ENCODE results near the gene AFAP1.

AFAP1 gene

DNA sequence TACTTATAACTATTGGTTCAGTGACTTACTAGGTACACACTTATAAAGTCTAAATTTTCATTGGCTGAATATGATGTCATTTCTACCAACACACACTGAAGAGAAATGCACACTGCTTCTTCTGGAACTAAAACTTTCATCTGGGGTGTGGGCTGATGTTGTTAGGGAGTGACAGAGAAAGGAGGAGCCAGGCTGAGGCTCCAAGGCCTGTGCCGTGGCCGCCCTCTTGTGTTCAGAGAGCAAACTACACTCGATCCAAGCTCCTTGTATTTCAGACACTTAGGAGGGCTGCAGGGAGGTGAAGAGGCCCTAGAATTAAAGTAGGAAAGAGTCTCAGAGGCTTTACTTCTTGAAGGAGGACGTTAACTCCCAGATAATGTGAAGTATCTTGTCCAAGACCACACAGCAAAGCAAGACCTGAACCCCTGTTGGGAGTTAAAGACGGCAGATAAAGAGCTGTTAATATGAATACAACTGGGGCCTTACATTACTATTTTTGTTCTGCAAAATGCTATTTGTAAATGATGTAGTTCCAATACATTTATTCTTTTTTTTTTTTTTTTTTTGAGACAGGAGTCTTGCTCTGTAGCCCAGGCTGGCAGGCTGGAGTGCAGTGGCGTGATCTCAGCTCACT lies 137.5 kb downstream of the AFAP1 start:
- H3K27ac ChIP-seq (ENCODE audit: low read depth, low read length), result no peak overlapping the region
- H3K27me3 ChIP-seq (ENCODE audit: control insufficient read depth, insufficient read depth, low read length), result no peaks in the 10 kb centered on the region
- H3K9ac ChIP-seq (ENCODE audit: low read length), result no peak overlapping the region
- no peak overlapping the region for H3K4me3 ChIP-seq (ENCODE audit: low read length)
- H3K36me3 ChIP-seq (ENCODE audit: control insufficient read depth, insufficient read depth, low read length), result peaks cover 15% of the 10 kb centered on the region
- H3K4me1 ChIP-seq (ENCODE audit: control insufficient read depth, insufficient read depth, low read length), result peaks cover 34% of the 10 kb centered on the region

DNA sequence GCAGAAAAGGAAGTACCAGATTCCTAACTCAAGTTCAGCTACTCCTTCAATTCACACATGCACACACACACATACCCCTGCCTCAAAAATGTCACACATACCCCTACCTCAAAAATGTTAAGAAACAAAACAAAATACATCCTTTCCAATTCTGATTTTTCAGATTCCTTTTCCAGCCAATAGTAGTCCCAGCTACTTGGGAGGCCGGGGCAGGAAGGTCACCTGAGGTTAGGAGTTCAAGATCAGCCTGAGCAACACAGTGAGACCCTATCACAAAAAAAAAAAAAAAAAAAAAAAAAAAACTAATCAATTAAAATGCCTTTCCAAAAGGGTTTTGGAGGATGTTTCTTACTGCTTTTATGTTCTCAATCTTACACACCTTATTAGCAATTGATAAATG lies 138.0 kb downstream of the AFAP1 start:
- Histone ChIP-seq H3K4me3 (ENCODE audit: low read length) (no peak overlapping the region), H3K4me1 (ENCODE audit: control insufficient read depth, insufficient read depth, low read length) (peaks cover 28% of the 10 kb centered on the region), H3K36me3 (ENCODE audit: control insufficient read depth, insufficient read depth, low read length) (peaks cover 17% of the 10 kb centered on the region), H3K27me3 (ENCODE audit: control insufficient read depth, insufficient read depth, low read length) (no peaks in the 10 kb centered on the region), H3K27ac (ENCODE audit: low read depth, low read length) (no peak overlapping the region), H3K9ac (ENCODE audit: low read length) (no peak overlapping the region)

DNA sequence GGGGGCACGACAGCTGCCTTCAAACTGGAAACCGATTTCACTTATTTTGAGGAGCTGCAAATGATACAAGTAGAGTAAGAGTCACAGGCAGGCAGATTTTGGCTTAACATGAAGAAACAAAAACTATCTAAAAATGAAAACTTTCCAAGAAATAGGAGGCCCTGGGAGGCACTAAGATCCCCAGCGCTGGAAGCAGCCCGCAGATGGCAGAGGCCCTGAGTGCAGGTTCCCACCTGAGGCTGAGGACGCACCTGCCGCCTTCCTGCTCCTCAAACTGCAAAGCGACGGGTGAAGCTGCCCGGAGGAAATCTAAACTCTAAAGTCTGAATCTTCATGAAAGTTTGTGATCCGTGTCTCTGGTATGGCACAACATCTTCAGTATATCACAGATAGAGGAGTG lies 138.7 kb downstream of the AFAP1 start:
- H3K9ac ChIP-seq (ENCODE audit: low read length), result no peak overlapping the region
- peaks cover 22% of the 10 kb centered on the region for H3K4me1 ChIP-seq (ENCODE audit: control insufficient read depth, insufficient read depth, low read length)
- H3K27me3 ChIP-seq (ENCODE audit: control insufficient read depth, insufficient read depth, low read length), result no peaks in the 10 kb centered on the region
- H3K36me3 ChIP-seq (ENCODE audit: control insufficient read depth, insufficient read depth, low read length), result peaks cover 17% of the 10 kb centered on the region
- H3K27ac ChIP-seq (ENCODE audit: low read depth, low read length), result no peak overlapping the region
- no peak overlapping the region for H3K4me3 ChIP-seq (ENCODE audit: low read length)

DNA sequence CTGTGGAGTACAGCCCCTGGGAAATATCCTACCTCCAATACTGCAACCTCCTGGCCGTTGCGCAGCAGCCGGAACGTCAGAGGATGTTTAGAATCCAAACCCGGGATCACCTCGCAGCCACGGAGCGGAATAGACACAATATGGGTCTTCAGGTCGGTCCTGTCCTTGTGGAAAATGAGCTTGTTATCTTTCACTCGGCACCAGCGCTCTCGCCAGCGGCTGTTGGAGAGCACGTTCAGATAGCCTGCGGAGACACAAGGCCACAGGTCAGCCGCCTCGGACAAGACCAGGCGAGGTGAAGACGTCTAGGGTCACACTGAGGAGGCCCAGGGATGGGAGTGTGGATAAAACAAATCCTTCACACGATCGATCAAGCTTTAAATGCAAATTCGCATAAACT lies 139.3 kb downstream of the AFAP1 start:
- no peaks in the 10 kb centered on the region for H3K27me3 ChIP-seq (ENCODE audit: control insufficient read depth, insufficient read depth, low read length)
- H3K27ac ChIP-seq (ENCODE audit: low read depth, low read length), result no peak overlapping the region
- H3K4me3 ChIP-seq (ENCODE audit: low read length), result no peak overlapping the region
- H3K9ac ChIP-seq (ENCODE audit: low read length), result no peak overlapping the region
- H3K4me1 ChIP-seq (ENCODE audit: control insufficient read depth, insufficient read depth, low read length), result peaks cover 16% of the 10 kb centered on the region
- peaks cover 17% of the 10 kb centered on the region for H3K36me3 ChIP-seq (ENCODE audit: control insufficient read depth, insufficient read depth, low read length)

DNA sequence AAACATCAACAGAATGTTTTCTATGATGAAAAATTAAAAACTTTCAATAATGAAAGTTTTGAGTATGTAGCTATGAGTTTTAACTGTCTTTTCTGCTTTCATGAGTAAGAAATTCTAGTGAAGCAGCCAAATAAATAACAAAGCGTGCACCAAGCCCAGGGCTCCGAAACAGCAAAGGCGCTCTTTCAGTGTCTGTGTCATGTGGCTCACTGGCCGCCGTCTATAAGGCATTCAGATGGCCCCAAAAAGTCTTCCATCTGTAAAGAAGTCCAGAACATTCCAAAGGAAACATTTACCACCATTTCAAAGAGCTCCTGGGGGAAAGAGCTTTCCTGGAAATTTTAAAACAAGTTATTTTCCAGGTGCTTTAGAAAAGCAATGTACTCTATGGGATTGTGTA lies 139.9 kb downstream of the AFAP1 start:
- Histone ChIP-seq H3K27me3 (ENCODE audit: control insufficient read depth, insufficient read depth, low read length) (no peaks in the 10 kb centered on the region), H3K4me1 (ENCODE audit: control insufficient read depth, insufficient read depth, low read length) (peaks cover 9% of the 10 kb centered on the region), H3K9ac (ENCODE audit: low read length) (no peak overlapping the region), H3K4me3 (ENCODE audit: low read length) (no peak overlapping the region), H3K27ac (ENCODE audit: low read depth, low read length) (no peak overlapping the region), H3K36me3 (ENCODE audit: control insufficient read depth, insufficient read depth, low read length) (peaks cover 17% of the 10 kb centered on the region)

DNA sequence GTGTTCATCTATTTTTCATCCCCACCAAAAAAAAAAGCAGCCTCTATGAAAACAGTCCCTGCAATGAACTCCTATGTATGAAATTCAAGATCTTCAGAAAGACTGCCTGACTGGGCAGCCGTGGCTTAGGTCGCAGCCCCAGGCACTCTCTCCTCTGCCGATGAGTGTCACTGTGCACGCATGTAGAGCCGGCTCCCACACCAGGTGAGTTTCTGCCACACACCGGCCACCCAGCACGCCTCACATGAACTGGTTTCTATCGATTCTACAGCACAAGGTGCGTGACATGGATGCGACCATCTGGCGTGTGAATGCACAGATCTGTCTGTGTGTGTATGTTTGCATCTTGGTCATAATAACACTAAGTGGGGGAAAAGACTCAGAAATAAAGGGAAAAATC lies 140.4 kb downstream of the AFAP1 start:
- H3K27ac ChIP-seq (ENCODE audit: low read depth, low read length), result no peak overlapping the region
- H3K36me3 ChIP-seq (ENCODE audit: control insufficient read depth, insufficient read depth, low read length), result peaks cover 17% of the 10 kb centered on the region
- H3K4me1 ChIP-seq (ENCODE audit: control insufficient read depth, insufficient read depth, low read length), result peaks cover 5% of the 10 kb centered on the region
- H3K4me3 ChIP-seq (ENCODE audit: low read length), result no peak overlapping the region
- H3K9ac ChIP-seq (ENCODE audit: low read length), result no peak overlapping the region
- no peaks in the 10 kb centered on the region for H3K27me3 ChIP-seq (ENCODE audit: control insufficient read depth, insufficient read depth, low read length)

DNA sequence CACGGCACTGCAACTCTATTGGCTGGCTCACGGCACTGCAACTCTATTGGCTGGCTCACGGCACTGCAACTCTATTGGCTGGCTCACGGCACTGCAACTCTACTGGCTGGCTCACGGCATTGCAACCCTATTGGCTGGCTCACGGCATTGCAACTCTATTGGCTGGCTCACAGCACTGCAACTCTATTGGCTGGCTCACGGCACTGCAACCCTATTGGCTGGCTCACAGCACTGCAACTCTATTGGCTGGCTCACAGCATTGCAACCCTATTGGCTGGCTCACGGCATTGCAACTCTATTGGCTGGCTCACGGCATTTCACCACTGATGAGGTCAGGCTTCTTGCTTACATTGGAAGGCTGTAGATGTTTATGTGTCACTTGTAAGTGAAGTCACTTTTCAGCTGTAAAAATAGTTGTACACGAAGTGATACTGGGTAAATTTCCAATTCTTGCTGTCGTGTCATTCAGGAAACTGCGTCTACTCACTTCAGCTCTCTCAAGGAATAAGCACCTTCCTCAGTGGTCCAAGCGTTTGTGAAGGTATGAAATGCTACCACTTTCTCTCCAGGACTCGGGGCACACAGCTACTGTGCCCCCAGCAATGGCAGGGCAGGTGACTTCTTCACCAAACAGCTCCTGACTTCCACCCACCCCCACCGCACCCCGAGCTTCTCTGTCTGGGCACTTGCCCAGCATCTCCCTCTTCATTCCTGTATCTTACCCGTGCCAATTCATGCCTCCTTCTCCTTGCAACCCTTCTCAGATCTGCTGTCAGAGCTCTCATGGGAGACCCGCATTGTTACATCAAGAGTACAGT lies 141.3 kb downstream of the AFAP1 start:
- H3K36me3 ChIP-seq (ENCODE audit: control insufficient read depth, insufficient read depth, low read length), result peaks cover 19% of the 10 kb centered on the region
- H3K4me3 ChIP-seq (ENCODE audit: low read length), result no peak overlapping the region
- H3K4me1 ChIP-seq (ENCODE audit: control insufficient read depth, insufficient read depth, low read length), result peaks cover 3% of the 10 kb centered on the region
- H3K9ac ChIP-seq (ENCODE audit: low read length), result no peak overlapping the region
- no peaks in the 10 kb centered on the region for H3K27me3 ChIP-seq (ENCODE audit: control insufficient read depth, insufficient read depth, low read length)
- H3K27ac ChIP-seq (ENCODE audit: low read depth, low read length), result peak overlapping the region; percentile 56

DNA sequence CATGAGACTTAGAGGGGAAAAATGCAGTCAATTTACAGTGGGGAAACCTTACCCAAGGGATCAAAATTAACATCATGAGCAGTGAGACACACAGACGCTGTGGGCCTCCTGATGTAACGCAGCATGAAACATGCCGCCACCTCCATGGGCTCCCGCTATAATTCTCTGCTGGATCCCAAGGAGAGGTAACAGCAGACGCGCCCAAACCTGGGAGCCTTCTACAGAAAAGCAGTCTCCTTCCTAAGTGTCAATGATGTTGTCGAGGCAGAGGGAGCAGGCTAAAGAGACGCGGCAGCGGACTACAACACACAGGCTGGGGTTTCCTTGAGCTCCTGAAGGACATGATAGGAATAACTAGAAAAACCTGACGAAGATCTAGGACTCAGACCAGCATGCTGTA lies 142.3 kb downstream of the AFAP1 start:
- Histone ChIP-seq H3K9ac (ENCODE audit: low read length) (no peak overlapping the region), H3K36me3 (ENCODE audit: control insufficient read depth, insufficient read depth, low read length) (peaks cover 23% of the 10 kb centered on the region), H3K27ac (ENCODE audit: low read depth, low read length) (no peak overlapping the region), H3K4me1 (ENCODE audit: control insufficient read depth, insufficient read depth, low read length) (peaks cover 3% of the 10 kb centered on the region), H3K4me3 (ENCODE audit: low read length) (no peak overlapping the region), H3K27me3 (ENCODE audit: control insufficient read depth, insufficient read depth, low read length) (no peaks in the 10 kb centered on the region)

DNA sequence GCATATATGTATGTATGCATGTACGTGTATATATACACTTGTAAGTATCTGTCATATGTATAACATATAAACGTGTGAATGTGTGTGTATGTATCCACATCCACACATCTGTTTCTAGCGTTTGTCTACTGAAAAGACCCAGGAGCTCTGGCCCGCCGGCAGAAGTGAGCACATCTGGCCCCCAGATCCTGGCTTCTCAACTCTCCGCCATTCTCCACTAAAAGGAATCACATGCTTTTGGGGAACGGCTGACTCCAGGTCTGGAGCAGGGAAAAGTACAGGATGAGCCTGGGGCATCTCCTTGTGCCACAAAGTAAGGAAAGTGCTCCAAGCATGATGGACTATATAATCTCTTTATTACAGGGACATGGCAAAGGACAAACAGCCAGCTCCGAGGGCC lies 143.7 kb downstream of the AFAP1 start:
- Histone ChIP-seq H3K9ac (ENCODE audit: low read length) (no peak overlapping the region), H3K4me3 (ENCODE audit: low read length) (no peak overlapping the region), H3K36me3 (ENCODE audit: control insufficient read depth, insufficient read depth, low read length) (peaks cover 22% of the 10 kb centered on the region), H3K4me1 (ENCODE audit: control insufficient read depth, insufficient read depth, low read length) (peaks cover 3% of the 10 kb centered on the region), H3K27ac (ENCODE audit: low read depth, low read length) (no peak overlapping the region), H3K27me3 (ENCODE audit: control insufficient read depth, insufficient read depth, low read length) (no peaks in the 10 kb centered on the region)

DNA sequence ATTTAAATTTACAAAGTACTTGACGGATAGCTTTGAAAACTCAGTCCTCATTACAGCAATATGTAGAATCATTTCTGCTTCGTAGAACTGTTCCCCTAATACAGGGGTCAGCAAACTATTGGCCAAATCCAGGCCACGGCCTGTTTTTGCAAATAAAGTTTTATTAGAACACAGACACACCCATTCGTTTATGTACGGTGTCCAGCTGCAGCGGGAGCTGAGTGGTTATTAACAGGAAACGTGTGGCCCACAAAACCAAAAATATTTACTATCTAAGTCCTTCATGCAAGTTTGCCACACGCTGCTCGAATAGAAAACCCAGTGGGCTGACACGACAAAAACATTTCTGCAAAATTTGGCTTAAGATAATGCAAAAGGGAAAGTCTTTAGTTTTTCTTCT lies 146.5 kb downstream of the AFAP1 start:
- Histone ChIP-seq H3K36me3 (ENCODE audit: control insufficient read depth, insufficient read depth, low read length) (peaks cover 10% of the 10 kb centered on the region), H3K9ac (ENCODE audit: low read length) (no peak overlapping the region), H3K27ac (ENCODE audit: low read depth, low read length) (no peak overlapping the region), H3K4me1 (ENCODE audit: control insufficient read depth, insufficient read depth, low read length) (peaks cover 2% of the 10 kb centered on the region), H3K4me3 (ENCODE audit: low read length) (no peak overlapping the region), H3K27me3 (ENCODE audit: control insufficient read depth, insufficient read depth, low read length) (no peaks in the 10 kb centered on the region)

DNA sequence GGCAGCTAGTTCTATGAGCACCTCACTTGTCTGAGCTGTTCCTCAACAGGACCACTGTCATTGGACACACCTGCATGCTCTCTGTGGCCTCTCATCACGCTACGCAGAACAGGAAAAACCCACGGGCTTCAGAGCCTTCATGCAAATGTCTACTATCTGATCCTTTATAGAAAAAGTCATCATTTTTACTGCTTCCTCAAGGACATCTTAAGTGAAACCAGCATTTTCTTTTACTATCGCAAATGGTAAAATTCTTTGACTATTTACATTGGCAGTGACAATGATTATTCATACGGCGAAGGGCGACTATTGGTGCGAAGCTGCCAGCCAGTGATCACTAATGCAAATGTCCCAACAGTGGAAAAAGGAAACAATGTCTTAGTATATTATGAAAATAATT lies 147.0 kb downstream of the AFAP1 start:
- Histone ChIP-seq H3K27me3 (ENCODE audit: control insufficient read depth, insufficient read depth, low read length) (no peaks in the 10 kb centered on the region), H3K4me1 (ENCODE audit: control insufficient read depth, insufficient read depth, low read length) (peaks cover 2% of the 10 kb centered on the region), H3K4me3 (ENCODE audit: low read length) (no peak overlapping the region), H3K27ac (ENCODE audit: low read depth, low read length) (no peak overlapping the region), H3K9ac (ENCODE audit: low read length) (no peak overlapping the region), H3K36me3 (ENCODE audit: control insufficient read depth, insufficient read depth, low read length) (peaks cover 10% of the 10 kb centered on the region)

DNA sequence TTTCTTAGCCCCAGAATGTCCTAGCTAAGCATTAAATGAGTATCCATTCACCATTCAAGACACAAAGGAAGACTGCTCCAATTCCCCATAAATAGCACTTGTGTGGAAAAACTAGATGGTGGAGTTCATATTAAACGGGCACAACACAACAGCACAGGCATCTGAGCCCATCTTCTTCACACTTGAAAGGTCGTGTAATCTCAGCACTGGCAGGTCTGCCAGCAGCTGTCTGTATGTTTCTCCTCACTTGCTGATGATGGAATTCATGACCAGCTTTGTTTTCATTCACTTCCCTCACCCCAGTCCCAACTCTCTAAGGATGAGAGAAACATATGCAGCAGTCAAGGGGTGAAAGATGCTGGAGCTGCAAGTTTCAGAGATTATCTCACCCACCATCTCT lies 148.7 kb downstream of the AFAP1 start:
- H3K9ac ChIP-seq (ENCODE audit: low read length), result no peak overlapping the region
- no peak overlapping the region for H3K4me3 ChIP-seq (ENCODE audit: low read length)
- H3K27ac ChIP-seq (ENCODE audit: low read depth, low read length), result no peak overlapping the region
- peaks cover 8% of the 10 kb centered on the region for H3K36me3 ChIP-seq (ENCODE audit: control insufficient read depth, insufficient read depth, low read length)
- H3K4me1 ChIP-seq (ENCODE audit: control insufficient read depth, insufficient read depth, low read length), result peaks cover 2% of the 10 kb centered on the region
- H3K27me3 ChIP-seq (ENCODE audit: control insufficient read depth, insufficient read depth, low read length), result no peaks in the 10 kb centered on the region

DNA sequence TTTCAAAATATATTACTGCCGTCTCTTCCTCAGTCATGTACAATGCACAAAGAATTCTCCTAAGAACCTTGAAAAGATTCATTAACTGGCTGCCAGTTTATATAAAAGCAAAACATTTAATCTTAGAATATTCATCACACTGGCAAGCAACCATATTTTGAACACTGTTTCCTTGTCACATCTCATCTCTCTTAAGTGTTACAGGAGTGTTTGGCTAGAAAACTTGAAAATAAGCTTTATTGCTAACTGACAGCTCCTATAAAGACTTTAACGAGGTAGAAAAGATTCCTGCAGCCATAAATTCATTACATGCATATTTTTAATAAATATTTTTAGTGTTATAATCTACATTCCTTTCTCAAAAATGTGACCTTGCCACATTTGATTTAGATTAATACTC lies 149.6 kb downstream of the AFAP1 start:
- peaks cover 2% of the 10 kb centered on the region for H3K4me1 ChIP-seq (ENCODE audit: control insufficient read depth, insufficient read depth, low read length)
- no peak overlapping the region for H3K27ac ChIP-seq (ENCODE audit: low read depth, low read length)
- peaks cover 8% of the 10 kb centered on the region for H3K36me3 ChIP-seq (ENCODE audit: control insufficient read depth, insufficient read depth, low read length)
- H3K4me3 ChIP-seq (ENCODE audit: low read length), result no peak overlapping the region
- H3K9ac ChIP-seq (ENCODE audit: low read length), result no peak overlapping the region
- no peaks in the 10 kb centered on the region for H3K27me3 ChIP-seq (ENCODE audit: control insufficient read depth, insufficient read depth, low read length)
